LoVo (cell line): ENCODE measurements around the gene PARVA.
"Not testable (repeated sequence)": the region's sequence is repeated elsewhere in the genome, so short reads cannot be mapped to it uniquely, and the experiment has no call there.

ENCODE experiments used
- DNase-seq: peaks from one replicate; pipeline ENCODE4 v3.0.0-alpha.2; 2016; ENCODE audit warnings: low spot score

The PARVA gene

DNA sequence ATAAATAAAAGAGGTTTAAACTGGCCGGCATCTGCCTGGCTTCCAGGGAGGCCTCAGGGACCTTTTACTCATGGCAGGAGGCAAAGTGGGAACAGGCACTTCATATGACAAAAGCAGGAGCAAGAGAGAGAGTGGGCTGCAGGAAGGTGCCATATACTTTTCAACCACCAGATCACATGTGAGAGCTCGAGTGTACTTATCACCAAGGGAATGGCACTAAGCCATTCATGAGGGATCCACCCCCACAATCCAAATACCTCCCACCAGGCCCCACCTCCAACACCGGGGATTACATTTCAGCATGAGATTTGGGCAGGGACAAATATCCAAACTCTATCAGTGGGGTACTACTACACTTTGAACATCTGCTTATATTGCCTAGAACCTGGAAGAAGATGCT is 126.5 kb downstream of the PARVA start:
- no peak for DNase-seq

GRCh38 chr11:12505183-12505582 is 127.8 kb downstream of the PARVA start:
- no peak for DNase-seq

DNA sequence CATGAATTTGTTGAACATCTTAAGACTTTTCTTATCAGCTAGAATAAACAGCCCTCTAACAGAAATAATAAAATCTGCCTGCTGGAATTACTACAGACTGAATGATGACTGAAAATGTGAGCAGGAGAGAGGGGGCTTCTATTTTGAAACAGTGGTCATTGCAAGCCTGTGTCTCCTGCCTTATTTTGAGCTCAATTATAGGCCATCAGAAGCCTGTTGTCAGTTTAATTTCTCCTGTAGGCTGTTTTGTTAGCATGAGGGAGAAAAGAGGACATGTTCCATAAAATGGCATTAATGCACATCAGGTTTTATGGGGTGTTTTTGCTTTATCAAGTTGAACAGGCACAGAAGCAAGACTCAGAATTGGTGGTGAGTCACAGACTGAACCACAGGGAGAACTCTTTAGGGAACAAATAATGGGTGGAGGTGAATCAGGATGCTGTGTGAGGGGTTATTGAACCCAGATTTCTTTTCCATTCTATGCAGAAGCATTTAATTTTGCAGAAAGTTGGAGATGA is 129.1 kb downstream of the PARVA start:
- no peak for DNase-seq

DNA sequence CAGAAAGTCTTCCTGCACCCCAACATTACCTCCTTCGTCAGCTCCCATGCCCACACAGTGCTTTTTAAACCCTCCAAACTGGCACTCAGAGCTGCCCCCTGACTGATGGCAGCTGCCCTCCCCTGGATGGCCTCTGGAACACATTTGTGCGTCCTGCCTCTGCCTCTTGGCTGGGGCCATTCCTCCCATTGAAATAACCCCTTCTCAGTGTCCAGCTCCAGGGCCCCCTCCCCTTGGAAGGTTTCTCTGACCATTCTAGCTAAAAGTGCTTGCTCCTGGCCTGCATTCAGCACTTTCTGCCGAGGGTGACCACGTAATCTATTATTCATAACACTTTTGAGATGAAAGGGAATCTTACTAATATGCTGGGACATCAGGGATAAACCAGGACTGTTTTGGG is 130.0 kb downstream of the PARVA start:
- DNase-seq: no peak

- DNase-seq: no peak
Measured at GRCh38 chr11:12508151-12508751, 130.9 kb downstream of the PARVA start.

DNA sequence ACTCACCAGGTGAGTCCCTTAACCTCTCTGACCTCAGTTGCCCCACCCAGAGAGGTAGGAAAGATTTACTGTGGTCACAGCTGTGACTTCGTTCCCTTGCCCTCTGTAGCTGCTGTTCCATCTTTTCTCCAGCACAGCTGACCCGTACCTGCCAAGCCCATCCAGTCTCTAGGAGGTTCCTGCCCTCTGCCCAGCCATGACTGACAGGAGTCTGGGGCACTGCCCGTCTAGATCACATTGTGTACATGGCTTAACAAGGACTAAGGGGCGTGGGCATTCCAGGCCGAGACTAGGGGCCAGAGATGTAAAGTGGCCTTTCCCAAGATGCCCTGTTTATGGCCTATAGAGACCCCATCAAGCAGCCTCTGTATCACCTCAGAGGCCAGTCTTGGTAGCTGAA is 132.0 kb downstream of the PARVA start:
- no peak for DNase-seq

DNA sequence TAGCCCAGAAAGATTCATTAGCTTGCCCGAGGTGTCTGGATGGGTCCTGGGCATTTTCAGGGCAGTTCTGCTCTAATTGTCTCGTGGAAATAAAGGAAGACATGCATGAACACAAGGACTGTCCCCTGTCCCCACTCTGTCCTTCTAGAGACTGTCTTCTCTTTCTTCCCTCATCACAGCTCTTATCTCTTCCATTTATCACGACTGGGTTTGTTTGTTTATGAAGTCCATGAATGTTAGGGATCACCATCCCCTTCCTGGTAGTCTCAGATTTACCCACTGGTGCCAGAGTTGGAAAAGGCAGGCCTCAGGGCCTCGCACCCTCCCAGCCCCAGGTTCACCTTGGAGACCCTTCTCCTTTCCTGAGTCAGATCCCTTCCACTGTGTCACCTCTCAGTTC is 134.8 kb downstream of the PARVA start:
- DNase-seq: no peak

DNA sequence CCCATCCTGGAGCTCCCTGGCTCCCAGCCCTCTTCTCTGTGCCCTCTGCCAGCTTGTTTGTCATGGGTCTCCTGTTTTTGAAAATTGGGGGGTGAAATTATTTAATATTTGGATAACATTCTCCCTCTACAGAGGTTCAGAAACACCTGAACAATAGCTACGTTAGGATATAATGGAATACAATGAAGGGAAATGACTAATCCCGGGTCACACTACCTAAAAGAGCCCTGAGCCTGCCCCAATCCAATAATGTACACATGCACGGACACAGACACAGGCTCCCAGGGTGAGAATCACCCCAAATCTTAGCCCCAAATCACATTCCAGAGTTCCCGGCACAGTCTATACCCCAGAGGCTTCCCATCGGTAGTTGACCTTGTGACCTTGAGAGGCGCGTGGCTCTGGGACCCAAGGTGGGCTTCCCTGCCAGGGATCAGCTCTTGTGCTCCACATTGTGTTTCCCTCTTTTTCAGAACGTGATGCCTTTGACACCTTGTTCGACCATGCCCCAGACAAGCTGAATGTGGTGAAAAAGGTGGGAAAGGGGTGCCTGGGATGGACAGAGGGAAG is 135.5 kb downstream of the PARVA start:
- no peak for DNase-seq

GRCh38 chr11:12516387-12517105 is 139.2 kb downstream of the PARVA start:
- DNase-seq: no peak

GRCh38 chr11:12517306-12517705 is 139.9 kb downstream of the PARVA start:
- no peak for DNase-seq

GRCh38 chr11:12517741-12518140 is 140.4 kb downstream of the PARVA start:
- DNase-seq: no peak

GRCh38 chr11:12518606-12519385 is 141.4 kb downstream of the PARVA start:
- no peak for DNase-seq

- DNase-seq: no peak
Measured at GRCh38 chr11:12520054-12520453, 142.7 kb downstream of the PARVA start.

- DNase-seq: not testable (repeated sequence)
Measured at GRCh38 chr11:12520576-12520975, 143.2 kb downstream of the PARVA start.

DNA sequence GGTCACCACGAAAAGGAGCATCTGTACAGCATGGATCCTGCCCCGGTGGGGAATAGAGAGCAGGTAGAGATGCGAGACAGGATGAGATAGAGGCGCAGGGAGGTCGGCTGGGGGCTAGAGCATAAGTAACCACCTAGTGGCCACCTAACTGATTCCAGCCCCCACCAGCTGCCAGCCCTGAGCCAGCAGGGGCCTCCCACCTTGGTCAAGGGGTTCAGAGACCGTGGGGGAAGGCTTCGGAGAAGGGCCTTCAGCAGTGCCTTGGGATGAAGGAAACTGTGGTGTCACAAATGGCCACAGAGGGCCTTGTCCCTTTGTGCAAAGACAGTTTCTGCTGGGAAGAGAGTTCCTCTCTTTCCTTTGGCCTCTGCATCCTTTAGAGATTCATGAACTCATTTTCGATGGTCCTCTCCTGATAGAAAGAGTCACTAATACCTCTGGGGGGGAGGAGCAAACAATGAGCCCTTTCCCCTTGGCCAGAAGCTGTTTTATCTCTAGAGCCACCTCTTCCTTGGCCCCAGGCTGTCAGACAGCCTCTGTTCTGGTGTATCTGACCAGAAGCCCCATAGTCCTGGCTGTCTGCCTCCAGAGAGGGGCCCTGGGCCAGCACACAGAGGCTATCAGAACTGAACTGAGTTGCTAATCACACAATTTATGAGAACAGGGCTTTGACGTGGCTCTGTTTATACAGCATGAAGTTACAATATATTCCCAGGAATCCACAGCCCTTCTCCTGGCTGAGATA is 146.0 kb downstream of the PARVA start:
- no peak for DNase-seq

DNA sequence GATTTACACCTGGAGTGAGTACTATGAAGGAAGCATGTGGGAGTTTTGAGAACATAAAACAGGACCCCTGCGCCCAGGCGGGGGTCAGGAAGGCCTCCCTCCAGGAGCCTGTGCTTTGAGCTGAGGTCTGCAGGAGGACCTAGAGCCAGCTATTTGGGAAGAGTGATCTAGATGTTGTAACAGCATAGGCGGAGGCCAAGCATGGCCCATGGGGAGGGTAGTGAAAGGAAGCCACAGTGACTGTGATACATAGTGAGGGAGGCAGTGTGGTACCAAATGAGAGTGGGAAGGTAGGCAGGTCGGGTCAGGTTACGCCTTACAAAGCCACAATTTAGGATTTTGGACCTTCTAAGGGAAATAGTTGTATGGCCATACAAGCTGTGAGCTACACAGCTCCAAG is 147.5 kb downstream of the PARVA start:
- no peak for DNase-seq

DNA sequence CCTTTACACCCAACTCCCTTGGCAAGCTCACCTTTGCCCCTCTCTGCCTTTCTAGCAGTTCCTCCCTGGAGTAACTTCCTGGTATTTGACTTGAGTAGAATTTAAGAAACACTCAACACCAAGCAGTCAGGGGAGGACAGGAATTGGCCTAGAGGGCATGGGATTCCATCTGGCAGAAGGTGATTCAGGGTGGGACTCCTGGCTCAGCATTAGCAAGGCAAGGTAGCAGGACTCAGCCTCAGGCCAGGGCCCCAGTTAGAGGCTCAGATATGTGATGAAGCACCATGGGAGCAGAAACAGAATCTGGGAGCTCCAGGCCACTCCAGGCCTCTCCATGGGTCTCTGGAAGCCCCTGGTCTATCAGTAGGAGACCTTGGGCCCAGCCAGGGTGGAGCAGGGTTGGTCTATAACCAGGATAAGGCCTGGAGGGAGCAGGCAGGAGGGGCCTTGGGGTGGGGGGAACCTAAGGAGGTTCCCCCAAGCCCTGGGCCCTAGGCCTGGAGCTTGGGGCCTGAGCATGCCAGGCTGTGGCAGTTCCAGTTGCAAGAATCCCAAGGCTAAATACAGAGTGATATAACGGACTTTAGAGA is 148.2 kb downstream of the PARVA start:
- no peak for DNase-seq

DNA sequence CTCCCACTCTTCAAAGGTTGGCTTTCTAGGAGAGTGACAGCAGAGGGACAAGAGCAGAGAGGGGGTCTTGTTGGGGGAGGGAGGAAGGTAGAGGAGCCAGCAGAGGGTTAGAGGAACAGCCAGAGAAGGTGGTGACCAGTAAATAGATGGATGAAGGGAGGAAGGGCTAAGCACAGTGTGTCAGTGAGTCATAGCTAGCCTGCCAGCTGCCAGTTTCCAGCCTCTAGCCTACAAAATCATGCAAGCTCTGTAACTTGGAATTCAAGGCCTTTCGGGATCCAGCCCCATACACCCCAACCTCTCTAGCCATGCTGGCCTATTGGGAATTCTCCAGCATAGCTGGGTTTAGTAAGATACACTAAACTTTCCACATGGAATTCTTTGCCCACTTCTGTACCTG is 149.4 kb downstream of the PARVA start:
- no peak for DNase-seq

- no peak for DNase-seq
Measured at GRCh38 chr11:12528487-12528886, 151.1 kb downstream of the PARVA start.

- DNase-seq: no peak
Measured at GRCh38 chr11:12529041-12529440, 151.7 kb downstream of the PARVA start.

DNA sequence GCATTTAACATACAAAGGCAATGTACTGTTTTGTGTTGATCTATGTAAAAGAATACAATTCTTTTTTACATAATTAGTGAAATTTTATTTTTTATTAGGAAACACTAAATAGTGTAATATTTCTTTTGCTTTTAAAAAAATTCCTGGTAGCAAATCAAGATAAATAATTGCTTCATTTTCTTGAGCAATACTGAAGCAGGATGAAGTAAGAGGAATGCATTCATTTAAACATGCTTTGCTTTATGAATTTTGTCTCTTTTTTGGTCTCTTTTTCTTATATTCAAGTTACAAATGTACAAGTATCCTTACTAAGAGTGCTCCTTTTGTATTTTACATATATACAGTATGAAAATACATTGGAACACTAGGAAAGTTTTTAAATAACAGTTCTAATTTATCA is 152.4 kb downstream of the PARVA start:
- no peak for DNase-seq

GRCh38 chr11:12531020-12531419 is 153.6 kb downstream of the PARVA start:
- DNase-seq: no peak
